Hepatocyte (in vitro differentiated cells): ENCODE measurements around the gene IRF8. TPM values are rescaled to one million over a fixed set of nuclear protein-coding genes. Genes with fewer than 3 reads are reported as not detected.

Experiments
- DNase-seq: peaks from one replicate; pipeline ENCODE4 v3.0.0-alpha.2; 2016; ENCODE audit warnings: low spot score
- H2AFZ ChIP-seq: fragments of 200-600 bp; sonication (generic); 2 replicates; pipeline ENCODE4 v1.6.0; 2016; ENCODE audit warnings: antibody characterized with exemption, mild to moderate bottlenecking
- H3K27ac ChIP-seq: fragments of 200-600 bp; sonication (generic); 2 replicates; pipeline ENCODE4 v1.5.1; 2016; ENCODE audit warnings: mild to moderate bottlenecking
- H3K27me3 ChIP-seq: fragments of 200-600 bp; sonication (generic); 2 replicates; pipeline ENCODE4 v1.6.1; 2016
- H3K36me3 ChIP-seq: fragments of 200-600 bp; sonication (generic); replicated peaks from 2 replicates; pipeline ENCODE4 v1.5.1; 2016; ENCODE audit warnings: low read depth; ENCODE audit not compliant: insufficient read depth
- H3K4me1 ChIP-seq: fragments of 200-600 bp; sonication (generic); 2 replicates; pipeline ENCODE4 v1.5.1; 2016; ENCODE audit warnings: mild to moderate bottlenecking, moderate library complexity; ENCODE audit not compliant: insufficient read depth
- H3K4me2 ChIP-seq: fragments of 200-600 bp; sonication (generic); 2 replicates; pipeline ENCODE4 v1.6.0; 2016
- H3K4me3 ChIP-seq: fragments of 200-600 bp; sonication (generic); 2 replicates; pipeline ENCODE4 v1.5.1; 2016; ENCODE audit warnings: mild to moderate bottlenecking
- H3K79me2 ChIP-seq: fragments of 200-600 bp; sonication (generic); 2 replicates; pipeline ENCODE4 v1.6.0; 2017; ENCODE audit warnings: mild to moderate bottlenecking
- H3K9me2 ChIP-seq: fragments of 200-600 bp; sonication (generic); replicated peaks from 2 replicates; pipeline ENCODE4 v1.6.0; 2017; ENCODE audit warnings: mild to moderate bottlenecking; ENCODE audit not compliant: insufficient read depth
- H3K9me3 ChIP-seq: fragments of 200-600 bp; sonication (generic); 2 replicates; pipeline ENCODE4 v1.5.1; 2016; ENCODE audit warnings: low read depth, mild to moderate bottlenecking
- H4K20me1 ChIP-seq: fragments of 200-600 bp; sonication (generic); 2 replicates; pipeline ENCODE4 v1.6.0; 2016; ENCODE audit warnings: mild to moderate bottlenecking; ENCODE audit not compliant: insufficient read depth, poor library complexity, severe bottlenecking
- EZH2 ChIP-seq: fragments of 200-600 bp; sonication (generic); IDR thresholded peaks from 2 replicates; pipeline ENCODE4 v1.6.1; 2016; ENCODE audit warnings: antibody characterized with exemption, mild to moderate bottlenecking, borderline replicate concordance
- EZH2phosphoT487 ChIP-seq: fragments of 200-600 bp; sonication (generic); IDR thresholded peaks from one replicate; pipeline ENCODE4 v1.6.1; 2018; ENCODE audit warnings: antibody characterized with exemption, mild to moderate bottlenecking, low read depth, moderate library complexity; ENCODE audit not compliant: unreplicated experiment, severe bottlenecking
- WGBS: methylation state at CpG from one replicate; pipeline ENCODE4 v1.1.6; 2016; ENCODE audit warnings: low lambda C conversion rate; ENCODE audit errors: missing lambda C conversion rate; 5-methylcytosine and 5-hydroxymethylcytosine counted together
- polyA plus RNA-seq: library from polyadenylated mRNA; unstranded; fragments of >200 nt; fragmentation: Nextera tagmentation; extraction: Ambion mirVana; gene quantifications from 2 replicates; pipeline ENCODE4 v1.2.1, GENCODE V29; 2016
- total RNA-seq: library from RNA; depleted of rRNA; stranded (reverse); fragments of >200 nt; gene quantifications from 2 replicates; pipeline ENCODE4 v1.2.3, GENCODE V29; 2014
- TF ChIP-seq, protein P1 (sequence below): fragments of 200-600 bp; sonication (generic); IDR thresholded peaks from 2 replicates; pipeline ENCODE4 v1.5.1; 2016; ENCODE audit warnings: antibody characterized with exemption, mild to moderate bottlenecking; ENCODE audit not compliant: poor library complexity

The IRF8 gene
- total and polyA plus RNA-seq, 2 experiments from 2014 or later: 6.9 to 8.4 TPM

DNA sequence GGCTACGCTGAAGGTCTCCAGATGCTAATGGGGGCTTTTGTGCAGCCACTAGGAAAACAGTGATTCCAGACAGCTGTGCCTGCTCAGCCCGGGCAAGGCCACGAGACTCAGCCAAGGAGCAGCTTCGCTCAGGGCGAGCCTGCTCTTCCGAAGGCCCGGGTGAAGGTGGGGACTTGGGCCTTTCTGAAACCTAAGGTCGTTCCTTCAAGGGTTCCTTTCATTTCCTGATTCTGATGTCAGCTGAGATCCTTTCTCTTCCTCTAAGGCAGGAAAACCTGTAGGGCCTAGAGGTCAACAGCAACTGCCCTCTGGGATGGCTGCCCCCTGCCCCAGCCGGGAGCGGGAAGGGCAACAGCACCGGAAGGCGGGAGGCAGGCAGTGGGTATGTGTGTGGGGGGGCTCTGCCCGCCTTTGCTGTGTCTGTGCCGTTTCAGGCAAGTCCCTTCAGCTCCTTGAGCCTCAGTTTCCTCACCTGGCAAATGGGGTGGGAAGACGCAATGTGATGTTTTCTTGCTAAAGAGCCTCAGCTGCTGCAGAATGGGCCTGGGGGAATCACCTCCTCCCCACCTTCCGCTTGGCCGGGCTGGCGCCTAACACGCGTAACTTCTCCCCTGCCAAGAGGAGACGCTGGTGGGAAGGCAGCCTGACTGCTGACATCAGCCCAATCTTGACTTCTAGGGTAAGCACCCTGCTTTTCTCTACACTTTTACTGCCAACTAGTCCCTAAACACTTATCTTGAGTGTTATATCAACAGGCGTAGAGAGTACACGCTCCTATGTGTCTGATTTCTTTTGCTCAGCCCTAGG is 32.8 kb downstream of the IRF8 start:
- Histone ChIP-seq H4K20me1 (no peaks in the 10 kb centered on the region), H2AFZ (no peak overlapping the region), H3K4me1 (peaks cover 10% of the 10 kb centered on the region), H3K27ac (no peak overlapping the region), H3K79me2 (no peaks in the 10 kb centered on the region), H3K27me3 (no peaks in the 10 kb centered on the region), H3K9me2 (no peaks in the 10 kb centered on the region), H3K9me3 (no peaks in the 10 kb centered on the region), H3K36me3 (no peaks in the 10 kb centered on the region), H3K4me3 (no peak overlapping the region), H3K4me2 (no peak overlapping the region)
- no peak for DNase-seq
- TF ChIP-seq, protein P1, sequence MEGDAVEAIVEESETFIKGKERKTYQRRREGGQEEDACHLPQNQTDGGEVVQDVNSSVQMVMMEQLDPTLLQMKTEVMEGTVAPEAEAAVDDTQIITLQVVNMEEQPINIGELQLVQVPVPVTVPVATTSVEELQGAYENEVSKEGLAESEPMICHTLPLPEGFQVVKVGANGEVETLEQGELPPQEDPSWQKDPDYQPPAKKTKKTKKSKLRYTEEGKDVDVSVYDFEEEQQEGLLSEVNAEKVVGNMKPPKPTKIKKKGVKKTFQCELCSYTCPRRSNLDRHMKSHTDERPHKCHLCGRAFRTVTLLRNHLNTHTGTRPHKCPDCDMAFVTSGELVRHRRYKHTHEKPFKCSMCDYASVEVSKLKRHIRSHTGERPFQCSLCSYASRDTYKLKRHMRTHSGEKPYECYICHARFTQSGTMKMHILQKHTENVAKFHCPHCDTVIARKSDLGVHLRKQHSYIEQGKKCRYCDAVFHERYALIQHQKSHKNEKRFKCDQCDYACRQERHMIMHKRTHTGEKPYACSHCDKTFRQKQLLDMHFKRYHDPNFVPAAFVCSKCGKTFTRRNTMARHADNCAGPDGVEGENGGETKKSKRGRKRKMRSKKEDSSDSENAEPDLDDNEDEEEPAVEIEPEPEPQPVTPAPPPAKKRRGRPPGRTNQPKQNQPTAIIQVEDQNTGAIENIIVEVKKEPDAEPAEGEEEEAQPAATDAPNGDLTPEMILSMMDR: no peak
- no peak for TF ChIP-seq EZH2
- no peak for TF ChIP-seq EZH2phosphoT487
- 96% methylated on average over 23 of the region's 23 CpGs for WGBS

GRCh38 chr16:85934210-85934609 is 35.2 kb downstream of the IRF8 start:
- H3K4me3 ChIP-seq: no peak overlapping the region
- no peak for DNase-seq
- no peak overlapping the region for H3K27ac ChIP-seq
- no peak overlapping the region for H3K4me2 ChIP-seq
- no peak overlapping the region for H2AFZ ChIP-seq
- WGBS: over 99% methylated on average over 9 of the region's 9 CpGs
- H3K79me2 ChIP-seq: no peaks in the 10 kb centered on the region
- H3K36me3 ChIP-seq: no peaks in the 10 kb centered on the region
- no peaks in the 10 kb centered on the region for H3K9me2 ChIP-seq
- H3K9me3 ChIP-seq: no peaks in the 10 kb centered on the region
- no peaks in the 10 kb centered on the region for H3K4me1 ChIP-seq
- no peak for TF ChIP-seq EZH2
- TF ChIP-seq EZH2phosphoT487: no peak
- TF ChIP-seq, protein P1: no peak
- no peaks in the 10 kb centered on the region for H3K27me3 ChIP-seq
- H4K20me1 ChIP-seq: no peaks in the 10 kb centered on the region

DNA sequence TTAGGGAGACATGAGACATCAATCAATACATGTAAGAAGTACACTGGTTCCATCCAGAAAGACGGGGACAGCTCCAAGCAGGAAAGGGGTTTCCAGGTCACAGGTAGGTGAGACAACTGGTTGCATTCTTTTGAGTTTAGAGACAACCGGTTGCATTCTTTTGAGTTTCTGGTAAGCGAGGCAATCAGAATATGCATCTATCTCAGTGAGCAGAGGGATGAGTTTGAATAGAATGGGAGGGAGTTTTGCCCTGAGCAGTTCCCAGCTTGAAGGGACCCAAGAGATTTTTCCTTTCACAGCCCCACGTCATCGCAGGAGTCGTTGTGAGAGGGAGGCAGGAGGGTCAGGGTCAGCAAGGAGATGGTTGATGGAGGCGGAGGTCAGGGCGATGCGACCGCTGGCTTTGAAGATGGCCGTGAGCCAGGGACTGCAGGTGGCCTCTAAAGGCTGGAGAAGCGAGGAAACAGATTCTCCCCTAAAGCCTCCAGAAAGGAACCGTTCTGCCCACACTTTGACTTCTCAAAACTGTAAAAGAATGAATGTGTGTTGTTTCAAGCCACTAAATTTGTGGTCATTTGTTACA is 36.5 kb downstream of the IRF8 start:
- no peaks in the 10 kb centered on the region for H3K9me3 ChIP-seq
- no peaks in the 10 kb centered on the region for H4K20me1 ChIP-seq
- H3K9me2 ChIP-seq: no peaks in the 10 kb centered on the region
- no peak overlapping the region for H3K27ac ChIP-seq
- TF ChIP-seq, protein P1: no peak
- TF ChIP-seq EZH2: no peak
- no peak for TF ChIP-seq EZH2phosphoT487
- no peaks in the 10 kb centered on the region for H3K36me3 ChIP-seq
- no peaks in the 10 kb centered on the region for H3K27me3 ChIP-seq
- H3K4me2 ChIP-seq: no peak overlapping the region
- no peaks in the 10 kb centered on the region for H3K4me1 ChIP-seq
- no peak overlapping the region for H2AFZ ChIP-seq
- H3K79me2 ChIP-seq: no peaks in the 10 kb centered on the region
- no peak for DNase-seq
- H3K4me3 ChIP-seq: no peak overlapping the region
- 68% methylated on average over 13 of the region's 13 CpGs for WGBS
